K562 (cell line): ENCODE results near the gene EYA4. TPM values are rescaled to one million over a fixed set of nuclear protein-coding genes. Genes with fewer than 3 reads are reported as not detected.

Experiments
- GMEB1 ChIP-seq: fragments of 250-450 bp; sonication (Bioruptor Pico); IDR thresholded peaks from 2 replicates; pipeline ENCODE4 v1.4.0; 2020; ENCODE audit warnings: mild to moderate bottlenecking
- MBD2 ChIP-seq: sonication (generic); IDR thresholded peaks from 2 replicates; pipeline ENCODE4 v1.6.1; 2016; ENCODE audit warnings: low read depth, borderline replicate concordance
- MLLT1 ChIP-seq, 2 experiments: fragments of 450-650 bp; IDR thresholded peaks; 2 replicates each; pipeline ENCODE4 v1.6.1; 2016
- polyA plus RNA-seq, 8 experiments: library from polyadenylated mRNA; depleted of rRNA in 4 of 8; stranded (reverse) in 5 of 8; unstranded in 3 of 8; fragments of >200 nt; fragmentation: Nextera tagmentation in 2 of 8; fragmentation: Illumina TruSeq in 1 of 8; extraction: Ambion mirVana in 2 of 8; extraction: Trizol in 1 of 8; gene quantifications; 2 replicates each; pipeline versions ENCODE4 v1.2.1 to v1.2.3, GENCODE V29; 2011 to 2014; ENCODE audit warnings: inconsistent platforms in 1 of 8, missing spikeins in 1 of 8
- total RNA-seq, 7 experiments: library from RNA; depleted of rRNA in 6 of 7; stranded (reverse); fragments of >200 nt in 6 of 7; fragmentation: Illumina TruSeq in 2 of 7; extraction: Trizol in 2 of 7; gene quantifications; 2 replicates each; pipeline versions ENCODE4 v1.2.1 to v1.2.3, GENCODE V29; 2011 to 2021; ENCODE audit warnings: low replicate concordance in 1 of 7
- TF ChIP-seq, protein P1 (sequence below): fragments of 450-650 bp; IDR thresholded peaks from 2 replicates; pipeline ENCODE4 v1.6.1; 2017; ENCODE audit warnings: antibody characterized with exemption

The EYA4 gene
- total and polyA plus RNA-seq, 9 of the 15 experiments (the other 6 are each of a cell fraction or from before 2014, with no cell fraction given), result 0.03 to 0.04 TPM; not detected in 7

- TF ChIP-seq MLLT1 (IDR thresholded peaks at IDR 0.05) (no peak), MBD2 (no peak), GMEB1 (no peak)
- TF ChIP-seq, protein P1, sequence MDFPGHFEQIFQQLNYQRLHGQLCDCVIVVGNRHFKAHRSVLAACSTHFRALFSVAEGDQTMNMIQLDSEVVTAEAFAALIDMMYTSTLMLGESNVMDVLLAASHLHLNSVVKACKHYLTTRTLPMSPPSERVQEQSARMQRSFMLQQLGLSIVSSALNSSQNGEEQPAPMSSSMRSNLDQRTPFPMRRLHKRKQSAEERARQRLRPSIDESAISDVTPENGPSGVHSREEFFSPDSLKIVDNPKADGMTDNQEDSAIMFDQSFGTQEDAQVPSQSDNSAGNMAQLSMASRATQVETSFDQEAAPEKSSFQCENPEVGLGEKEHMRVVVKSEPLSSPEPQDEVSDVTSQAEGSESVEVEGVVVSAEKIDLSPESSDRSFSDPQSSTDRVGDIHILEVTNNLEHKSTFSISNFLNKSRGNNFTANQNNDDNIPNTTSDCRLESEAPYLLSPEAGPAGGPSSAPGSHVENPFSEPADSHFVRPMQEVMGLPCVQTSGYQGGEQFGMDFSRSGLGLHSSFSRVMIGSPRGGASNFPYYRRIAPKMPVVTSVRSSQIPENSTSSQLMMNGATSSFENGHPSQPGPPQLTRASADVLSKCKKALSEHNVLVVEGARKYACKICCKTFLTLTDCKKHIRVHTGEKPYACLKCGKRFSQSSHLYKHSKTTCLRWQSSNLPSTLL, result no peak
These were observed 1.8 kb downstream of the EYA4 start (continued) for GRCh38 chr6:133242637-133243585.
